Activated CD4-positive, alpha-beta memory T cell treated with anti-CD3 and anti-CD28 coated beads, Interleukin-2, amount 10 ng/mL, durations not matched to agents 7 days and 5 days (primary cell): Measurements from ENCODE around the gene B9D1. TPM values are rescaled to one million over a fixed set of nuclear protein-coding genes. Genes with fewer than 3 reads are reported as not detected.

ENCODE experiments used
- CTCF ChIA-PET: fragments of 350-600 bp; sonication (Branson Sonifier 250); formaldehyde crosslinking; loops from one replicate; lab custom pipeline; 2021; ENCODE audit warnings: antibody characterized with exemption, inconsistent platforms; lab: Charles Lee
- POLR2A ChIA-PET: fragments of 350-600 bp; sonication (Branson Sonifier 250); formaldehyde crosslinking; loops from one replicate; lab custom pipeline; 2021; ENCODE audit warnings: antibody characterized with exemption; lab: Charles Lee
- DNase-seq: peaks from one replicate; pipeline ENCODE4 v3.0.0-alpha.2; 2020
- H3K27ac Mint-ChIP-seq: one replicate; pipeline ENCODE4 v1.8.0; 2021; ENCODE audit warnings: mild to moderate bottlenecking, mixed read lengths
- H3K27me3 Mint-ChIP-seq: one replicate; pipeline ENCODE4 v1.8.0; 2021; ENCODE audit warnings: mixed read lengths
- H3K36me3 Mint-ChIP-seq: one replicate; pipeline ENCODE4 v1.8.0; 2021; ENCODE audit warnings: low read depth, mixed read lengths
- H3K4me1 Mint-ChIP-seq: one replicate; pipeline ENCODE4 v1.8.0; 2021; ENCODE audit warnings: mixed read lengths
- H3K4me3 Mint-ChIP-seq: one replicate; pipeline ENCODE4 v1.8.0; 2021; ENCODE audit warnings: mild to moderate bottlenecking, mixed read lengths
- H3K9me3 Mint-ChIP-seq: one replicate; pipeline ENCODE4 v1.8.0; 2021; ENCODE audit warnings: mixed read lengths
- total RNA-seq, 2 experiments: library from RNA; stranded (reverse); gene quantifications; one replicate each; pipeline ENCODE4 v1.2.3, GENCODE V29; 2021

The B9D1 gene
- total RNA-seq, 2 experiments from 2014 or later: 2.7 to 3.1 TPM

DNA sequence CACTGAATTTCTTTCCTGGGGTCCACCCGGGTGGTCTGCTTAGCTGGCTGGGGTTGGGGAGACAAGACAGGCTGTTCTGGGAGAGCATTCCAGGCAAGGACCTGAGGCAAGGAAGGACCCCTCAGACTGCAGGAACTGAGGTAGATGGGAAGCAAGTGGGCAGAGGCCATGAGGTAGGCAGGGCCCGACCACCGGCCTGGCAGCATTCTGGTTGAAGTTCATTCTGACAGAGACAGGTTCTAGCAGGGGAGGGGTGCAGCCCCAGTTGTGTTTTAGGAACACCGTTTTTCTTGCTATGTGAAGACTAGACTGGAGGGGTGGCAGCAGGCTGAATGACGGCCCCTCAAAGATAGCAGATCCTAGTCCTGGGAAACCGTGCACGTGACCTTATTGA, 17.5 kb downstream of the B9D1 start:
- no peak for DNase-seq
- ChIA-PET POLR2A (no interaction called here), CTCF (no interaction called here)
- no peak overlapping the region for H3K4me3 Mint-ChIP-seq
- no peaks in the 10 kb centered on the region for H3K9me3 Mint-ChIP-seq
- H3K27ac Mint-ChIP-seq: no peak overlapping the region
- peaks cover 2% of the 10 kb centered on the region for H3K27me3 Mint-ChIP-seq
- H3K36me3 Mint-ChIP-seq: no peaks in the 10 kb centered on the region
- H3K4me1 Mint-ChIP-seq: no peaks in the 10 kb centered on the region

GRCh38 chr17:19344311-19345066, 18.0 kb downstream of the B9D1 start:
- CTCF ChIA-PET: no interaction called here
- Mint-ChIP-seq H3K27ac (no peak overlapping the region), H3K4me1 (no peaks in the 10 kb centered on the region), H3K27me3 (peaks cover 3% of the 10 kb centered on the region), H3K36me3 (no peaks in the 10 kb centered on the region), H3K9me3 (no peaks in the 10 kb centered on the region), H3K4me3 (no peak overlapping the region)
- DNase-seq: no peak
- POLR2A ChIA-PET: no interaction called here

DNA sequence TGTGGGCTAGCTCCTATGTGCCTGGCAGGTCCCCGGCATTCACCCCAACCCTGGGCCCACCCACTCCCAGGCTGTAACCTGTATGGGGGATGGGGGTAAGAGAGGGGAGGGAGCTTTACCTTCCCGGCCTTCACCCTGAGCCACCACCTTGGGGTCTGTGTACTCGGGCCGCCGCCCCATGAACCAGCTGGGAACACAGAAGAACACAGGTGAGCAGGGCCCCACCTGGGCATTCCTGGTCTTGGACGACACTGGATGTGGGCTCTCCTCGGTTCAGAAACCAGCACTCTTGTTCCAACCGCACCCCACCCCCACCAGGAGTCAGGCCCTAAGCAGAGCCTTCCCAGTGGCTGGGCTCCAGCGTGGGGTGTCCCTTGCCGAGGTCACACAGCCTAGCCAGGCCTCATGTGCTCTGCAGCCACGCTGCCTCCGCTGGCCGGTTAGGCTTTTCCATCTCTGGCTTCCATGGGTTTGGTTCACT, 18.8 kb downstream of the B9D1 start:
- Mint-ChIP-seq H3K36me3 (no peaks in the 10 kb centered on the region), H3K4me3 (no peak overlapping the region), H3K27me3 (peaks cover 6% of the 10 kb centered on the region), H3K27ac (no peak overlapping the region), H3K4me1 (no peaks in the 10 kb centered on the region), H3K9me3 (no peaks in the 10 kb centered on the region)
- DNase-seq: no peak
- POLR2A ChIA-PET: no interaction called here
- CTCF ChIA-PET: no interaction called here

DNA sequence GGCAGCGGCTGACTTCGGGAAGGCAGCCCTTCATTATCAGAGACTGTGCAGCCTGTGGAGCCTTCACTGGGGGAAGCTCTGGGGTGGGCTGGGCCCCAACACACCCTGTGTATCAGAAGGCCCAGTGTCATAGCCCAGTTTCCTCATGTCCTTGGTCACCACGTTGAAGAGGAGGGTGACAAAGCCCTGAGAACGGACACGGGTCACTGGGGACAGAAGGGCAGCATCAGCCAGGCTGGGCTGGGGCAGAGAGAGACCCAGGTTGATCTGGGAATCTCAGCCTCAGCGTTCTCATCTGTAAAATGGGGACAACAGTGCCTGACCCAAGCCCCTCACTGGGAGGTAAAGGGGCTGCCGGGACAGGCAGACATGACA, 19.3 kb downstream of the B9D1 start:
- Mint-ChIP-seq H3K4me1 (no peaks in the 10 kb centered on the region), H3K4me3 (no peak overlapping the region), H3K27me3 (peaks cover 6% of the 10 kb centered on the region), H3K27ac (no peak overlapping the region), H3K36me3 (no peaks in the 10 kb centered on the region), H3K9me3 (no peaks in the 10 kb centered on the region)
- no peak for DNase-seq
- POLR2A ChIA-PET: no interaction called here
- CTCF ChIA-PET: no interaction called here

DNA sequence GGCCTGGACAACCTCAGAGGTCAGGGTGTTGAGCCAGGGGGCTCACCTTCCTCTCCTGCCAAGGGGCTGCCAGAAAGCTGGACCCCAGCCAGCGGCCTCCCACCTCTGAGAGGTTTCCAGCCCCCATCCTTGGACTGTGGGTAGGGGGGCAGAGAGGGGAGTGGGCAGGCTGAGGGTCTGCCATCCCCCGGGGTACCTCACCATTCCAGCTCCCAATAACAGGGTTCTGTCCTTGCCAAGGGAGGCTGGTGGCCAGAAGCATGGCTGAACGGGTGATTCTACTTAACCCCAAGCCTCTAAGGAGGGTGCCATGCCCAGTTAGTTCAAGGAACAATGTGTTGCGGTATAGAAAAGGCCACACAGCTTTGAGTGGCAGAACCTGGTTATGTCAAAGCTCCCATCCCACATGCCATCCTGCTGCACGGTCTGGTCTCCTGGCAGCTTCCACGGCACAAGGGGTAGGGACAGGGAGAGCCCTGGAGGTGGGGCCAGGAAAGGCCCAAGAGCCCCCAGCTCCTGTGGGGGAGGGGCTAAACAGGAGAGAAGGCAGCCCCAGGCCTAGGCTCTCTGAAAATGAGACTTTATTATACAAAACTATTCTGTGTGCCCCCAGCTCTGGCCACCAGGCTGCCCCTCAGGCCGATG, 19.8 kb downstream of the B9D1 start:
- DNase-seq: no peak
- H3K36me3 Mint-ChIP-seq: no peaks in the 10 kb centered on the region
- no peak overlapping the region for H3K4me3 Mint-ChIP-seq
- no peaks in the 10 kb centered on the region for H3K4me1 Mint-ChIP-seq
- peaks cover 6% of the 10 kb centered on the region for H3K27me3 Mint-ChIP-seq
- ChIA-PET POLR2A (no interaction called here), CTCF (interaction anchor here (0.6 kb wide), 1 partner anchor 13 kb away, joined by 3 read pairs; no protein-coding TSS in a partner anchor)
- no peak overlapping the region for H3K27ac Mint-ChIP-seq
- H3K9me3 Mint-ChIP-seq: no peaks in the 10 kb centered on the region

- H3K27me3 Mint-ChIP-seq: peaks cover 8% of the 10 kb centered on the region
- DNase-seq: no peak
- no peak overlapping the region for H3K27ac Mint-ChIP-seq
- no peaks in the 10 kb centered on the region for H3K36me3 Mint-ChIP-seq
- CTCF ChIA-PET: interaction anchor here (0.6 kb wide), 1 partner anchor 13 kb away, joined by 3 read pairs; no protein-coding TSS in a partner anchor
- no peaks in the 10 kb centered on the region for H3K4me1 Mint-ChIP-seq
- no peak overlapping the region for H3K4me3 Mint-ChIP-seq
- POLR2A ChIA-PET: no interaction called here
- H3K9me3 Mint-ChIP-seq: no peaks in the 10 kb centered on the region
Observed at GRCh38 chr17:19341641-19342610, 20.6 kb downstream of the B9D1 start.

- DNase-seq: no peak
- Mint-ChIP-seq H3K36me3 (no peaks in the 10 kb centered on the region), H3K4me3 (no peak overlapping the region), H3K4me1 (no peaks in the 10 kb centered on the region), H3K27me3 (peaks cover 9% of the 10 kb centered on the region), H3K27ac (no peak overlapping the region), H3K9me3 (no peaks in the 10 kb centered on the region)
- CTCF ChIA-PET: no interaction called here
- POLR2A ChIA-PET: no interaction called here
Observed at GRCh38 chr17:19341211-19341631, 21.3 kb downstream of the B9D1 start.

GRCh38 chr17:19339341-19339815, 23.1 kb downstream of the B9D1 start:
- no peaks in the 10 kb centered on the region for H3K36me3 Mint-ChIP-seq
- no peak for DNase-seq
- H3K27ac Mint-ChIP-seq: no peak overlapping the region
- peaks cover 9% of the 10 kb centered on the region for H3K27me3 Mint-ChIP-seq
- ChIA-PET POLR2A (no interaction called here), CTCF (interaction anchor here (0.9 to 2.4 kb wide), 3 partner anchors 23 to 33 kb away, joined by 4 to 8 read pairs (median 8); partner anchors contain the start of gene B9D1)
- H3K4me3 Mint-ChIP-seq: no peak overlapping the region
- H3K9me3 Mint-ChIP-seq: no peaks in the 10 kb centered on the region
- H3K4me1 Mint-ChIP-seq: no peaks in the 10 kb centered on the region

DNA sequence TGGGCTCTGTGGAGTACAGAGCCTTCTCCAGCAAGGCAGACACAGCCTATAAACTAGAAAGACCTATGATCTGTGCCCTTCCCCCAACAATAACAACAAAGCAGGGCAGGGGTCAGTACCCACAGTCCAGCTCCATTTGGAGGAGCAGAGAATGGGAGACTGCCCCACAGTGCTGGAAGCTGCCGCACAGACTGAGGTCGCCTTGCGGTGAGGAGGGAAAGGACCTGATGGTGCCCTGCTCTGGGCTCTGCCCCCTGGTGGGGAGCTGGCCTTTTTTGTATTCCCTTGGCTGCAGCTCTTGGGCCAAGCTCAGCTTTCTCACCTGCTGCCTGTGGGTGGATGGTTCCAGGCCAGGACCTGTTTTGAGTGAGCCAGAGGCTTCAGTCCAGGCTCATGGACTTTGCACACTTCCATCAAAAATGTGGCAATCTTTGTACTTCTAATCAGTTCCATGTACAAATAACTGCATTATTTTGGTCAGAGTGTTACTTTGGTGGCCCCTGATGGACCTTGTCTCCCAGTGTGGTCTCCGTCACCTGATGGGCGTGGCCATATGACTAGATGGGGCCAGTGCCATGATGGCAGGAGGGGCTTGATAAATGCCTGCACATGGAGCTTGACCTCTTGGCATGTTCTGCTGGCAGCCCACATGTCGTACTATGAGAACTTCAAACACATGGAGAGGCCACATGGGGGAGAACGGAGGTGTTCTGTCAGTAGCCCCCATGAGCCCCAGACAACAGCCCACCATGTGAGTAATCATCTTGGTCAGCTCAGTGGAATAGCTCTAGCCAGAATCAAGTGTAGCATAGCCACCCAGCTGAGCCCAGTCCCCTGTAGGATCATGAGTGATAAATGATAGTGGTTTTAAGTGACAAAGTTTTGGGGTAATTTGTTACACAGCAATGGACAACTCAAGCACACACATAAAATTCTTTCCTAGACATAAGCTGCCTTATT, 24.2 kb downstream of the B9D1 start:
- Mint-ChIP-seq H3K36me3 (no peaks in the 10 kb centered on the region), H3K4me1 (no peaks in the 10 kb centered on the region), H3K4me3 (no peak overlapping the region), H3K27ac (no peak overlapping the region), H3K9me3 (no peaks in the 10 kb centered on the region), H3K27me3 (peaks cover 9% of the 10 kb centered on the region)
- ChIA-PET CTCF (interaction anchor here (0.8 to 2.4 kb wide), 13 partner anchors 12 to 109 kb away, joined by 3 to 8 read pairs (median 4); partner anchors contain the start of genes B9D1 and MAPK7), POLR2A (no interaction called here)
- peak; percentile 66 for DNase-seq

DNA sequence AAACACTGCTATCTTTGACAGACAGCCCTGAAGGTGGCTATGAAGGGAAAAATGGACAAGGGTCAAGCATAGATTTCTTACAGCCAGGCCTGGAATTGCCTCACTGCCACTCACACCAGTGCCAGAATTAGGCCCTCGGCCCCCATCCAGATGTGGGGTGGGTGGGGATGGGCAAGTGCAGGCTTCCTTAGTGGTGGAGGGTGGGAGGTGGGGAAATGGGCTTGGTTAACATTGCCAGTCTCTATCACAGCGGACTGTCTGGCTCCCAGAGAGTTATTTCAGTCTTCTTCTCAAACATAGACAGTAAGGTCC, 24.9 kb downstream of the B9D1 start:
- Mint-ChIP-seq H3K27ac (no peak overlapping the region), H3K4me3 (no peak overlapping the region), H3K36me3 (no peaks in the 10 kb centered on the region), H3K9me3 (no peaks in the 10 kb centered on the region), H3K4me1 (peaks cover 2% of the 10 kb centered on the region), H3K27me3 (peaks cover 9% of the 10 kb centered on the region)
- POLR2A ChIA-PET: no interaction called here
- DNase-seq: no peak
- CTCF ChIA-PET: interaction anchor here (0.8 to 2.4 kb wide), 12 partner anchors 13 to 110 kb away, joined by 3 to 8 read pairs (median 4); partner anchors contain the start of genes B9D1 and MAPK7

DNA sequence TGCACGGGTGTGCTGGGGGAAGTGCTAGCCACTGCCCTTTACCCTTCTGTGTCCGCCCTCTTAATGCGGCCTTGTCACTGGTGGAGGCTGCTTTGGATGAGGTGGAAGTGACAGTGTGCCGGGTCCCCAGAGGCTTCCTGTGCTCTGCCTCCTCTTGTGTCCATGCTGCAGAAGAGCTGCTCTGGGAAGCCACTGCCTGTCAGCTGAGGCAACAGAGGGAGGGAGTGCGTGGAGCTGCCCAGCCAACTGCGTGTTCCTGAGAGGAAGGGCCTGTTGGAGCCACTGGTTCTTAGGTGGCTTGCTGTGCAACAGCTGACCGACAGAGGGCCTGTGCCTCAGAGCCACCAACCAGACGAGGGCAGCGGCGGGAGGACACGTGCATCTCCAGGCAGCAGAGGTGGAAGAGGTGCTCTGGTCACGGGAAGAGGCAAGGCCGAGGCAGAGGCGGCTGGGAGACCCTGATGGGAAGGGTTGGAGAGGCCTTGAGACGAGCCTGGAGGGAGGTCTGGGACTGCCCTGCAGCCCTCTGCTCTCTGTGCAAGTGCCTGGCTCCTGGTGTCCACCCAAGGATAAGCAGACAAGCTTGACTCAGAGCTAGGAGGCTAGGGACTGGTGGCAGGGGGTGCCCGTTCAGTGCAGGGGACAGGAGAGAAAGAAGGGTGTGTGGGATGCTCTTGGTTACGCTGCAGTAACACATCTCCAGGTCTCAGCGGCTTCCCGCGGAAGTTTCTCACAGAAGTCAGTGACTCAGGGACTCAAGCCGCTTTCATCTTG, 25.4 kb downstream of the B9D1 start:
- H3K4me1 Mint-ChIP-seq: peaks cover 3% of the 10 kb centered on the region
- ChIA-PET CTCF (interaction anchor here (1.2 to 2.4 kb wide), 8 partner anchors 15 to 111 kb away, joined by 3 to 8 read pairs (median 6); partner anchors contain the start of genes B9D1 and MAPK7), POLR2A (no interaction called here)
- peaks cover 9% of the 10 kb centered on the region for H3K27me3 Mint-ChIP-seq
- DNase-seq: no peak
- H3K4me3 Mint-ChIP-seq: no peak overlapping the region
- peak overlapping the region; percentile 32 for H3K27ac Mint-ChIP-seq
- H3K36me3 Mint-ChIP-seq: no peaks in the 10 kb centered on the region
- H3K9me3 Mint-ChIP-seq: no peaks in the 10 kb centered on the region
